ENCODE results near the gene LRRK2.

DNA sequence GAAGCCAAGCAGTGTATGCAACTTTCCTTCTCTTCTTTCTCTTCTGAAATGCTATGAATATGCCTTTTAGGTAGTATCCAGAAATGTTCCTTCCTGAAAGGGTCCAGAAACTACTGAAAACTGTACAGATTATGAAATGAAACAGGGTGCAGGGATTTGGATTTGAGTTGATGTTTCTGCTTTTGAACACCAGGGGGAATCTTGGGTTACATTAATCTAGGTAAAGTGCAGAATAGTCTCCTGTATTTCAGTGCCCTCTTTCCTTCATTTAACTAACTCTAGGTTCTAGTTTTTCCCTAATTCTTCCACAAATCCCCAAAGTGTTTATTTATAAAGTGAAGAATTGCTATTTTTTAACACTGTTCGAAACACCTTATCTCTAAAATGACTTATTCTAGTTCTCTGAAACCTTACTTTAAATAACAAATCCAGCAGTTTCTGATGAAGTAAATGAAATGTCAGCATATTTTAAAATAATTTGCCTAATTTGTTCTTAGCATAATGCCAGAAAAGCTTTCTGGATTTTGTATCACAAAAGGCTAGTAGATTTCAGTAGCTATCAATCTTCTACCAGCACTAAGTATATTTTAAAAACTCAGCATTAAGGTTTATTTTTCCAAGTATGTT lies 111.9 kb downstream of the LRRK2 start:
- no peak for TF ChIP-seq POLR2A (IDR thresholded peaks at IDR 0.05)
- TF ChIP-seq, protein P1, sequence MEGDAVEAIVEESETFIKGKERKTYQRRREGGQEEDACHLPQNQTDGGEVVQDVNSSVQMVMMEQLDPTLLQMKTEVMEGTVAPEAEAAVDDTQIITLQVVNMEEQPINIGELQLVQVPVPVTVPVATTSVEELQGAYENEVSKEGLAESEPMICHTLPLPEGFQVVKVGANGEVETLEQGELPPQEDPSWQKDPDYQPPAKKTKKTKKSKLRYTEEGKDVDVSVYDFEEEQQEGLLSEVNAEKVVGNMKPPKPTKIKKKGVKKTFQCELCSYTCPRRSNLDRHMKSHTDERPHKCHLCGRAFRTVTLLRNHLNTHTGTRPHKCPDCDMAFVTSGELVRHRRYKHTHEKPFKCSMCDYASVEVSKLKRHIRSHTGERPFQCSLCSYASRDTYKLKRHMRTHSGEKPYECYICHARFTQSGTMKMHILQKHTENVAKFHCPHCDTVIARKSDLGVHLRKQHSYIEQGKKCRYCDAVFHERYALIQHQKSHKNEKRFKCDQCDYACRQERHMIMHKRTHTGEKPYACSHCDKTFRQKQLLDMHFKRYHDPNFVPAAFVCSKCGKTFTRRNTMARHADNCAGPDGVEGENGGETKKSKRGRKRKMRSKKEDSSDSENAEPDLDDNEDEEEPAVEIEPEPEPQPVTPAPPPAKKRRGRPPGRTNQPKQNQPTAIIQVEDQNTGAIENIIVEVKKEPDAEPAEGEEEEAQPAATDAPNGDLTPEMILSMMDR (IDR thresholded peaks at IDR 0.05 in 4 of 5, conservative IDR thresholded peaks at IDR 0.05 in 1 of 5), result no peak

All from gastrocnemius medialis (tissue), 4 donors.